Fibroblast of lung (primary cell): ENCODE measurements around the gene XRRA1.

Experiments used
- EZH2 ChIP-seq: IDR thresholded peaks from 2 replicates; pipeline ENCODE4 v1.5.1; 2012; ENCODE audit warnings: low read length, control low read depth, mild to moderate bottlenecking; ENCODE audit errors: missing control alignments
- TF ChIP-seq, protein P1 (sequence below), 2 donors: IDR thresholded peaks in 1 of 2; conservative IDR thresholded peaks in 1 of 2; 1 replicate in 1 of 2; 2 replicates in 1 of 2; pipeline ENCODE4 v1.5.1; 2011 to 2012; ENCODE audit warnings: low read length in 2 of 2, control low read depth in 1 of 2, inconsistent platforms in 1 of 2, low read depth in 1 of 2, mild to moderate bottlenecking in 1 of 2

- TF ChIP-seq, protein P1, sequence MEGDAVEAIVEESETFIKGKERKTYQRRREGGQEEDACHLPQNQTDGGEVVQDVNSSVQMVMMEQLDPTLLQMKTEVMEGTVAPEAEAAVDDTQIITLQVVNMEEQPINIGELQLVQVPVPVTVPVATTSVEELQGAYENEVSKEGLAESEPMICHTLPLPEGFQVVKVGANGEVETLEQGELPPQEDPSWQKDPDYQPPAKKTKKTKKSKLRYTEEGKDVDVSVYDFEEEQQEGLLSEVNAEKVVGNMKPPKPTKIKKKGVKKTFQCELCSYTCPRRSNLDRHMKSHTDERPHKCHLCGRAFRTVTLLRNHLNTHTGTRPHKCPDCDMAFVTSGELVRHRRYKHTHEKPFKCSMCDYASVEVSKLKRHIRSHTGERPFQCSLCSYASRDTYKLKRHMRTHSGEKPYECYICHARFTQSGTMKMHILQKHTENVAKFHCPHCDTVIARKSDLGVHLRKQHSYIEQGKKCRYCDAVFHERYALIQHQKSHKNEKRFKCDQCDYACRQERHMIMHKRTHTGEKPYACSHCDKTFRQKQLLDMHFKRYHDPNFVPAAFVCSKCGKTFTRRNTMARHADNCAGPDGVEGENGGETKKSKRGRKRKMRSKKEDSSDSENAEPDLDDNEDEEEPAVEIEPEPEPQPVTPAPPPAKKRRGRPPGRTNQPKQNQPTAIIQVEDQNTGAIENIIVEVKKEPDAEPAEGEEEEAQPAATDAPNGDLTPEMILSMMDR (conservative IDR thresholded peaks at IDR 0.05 in 1 of 2, IDR thresholded peaks at IDR 0.05 in 1 of 2; ENCODE audit: low read depth in 1 of 2, low read length in 2 of 2) = no peak
- TF ChIP-seq EZH2 = no peak
Measured at GRCh38 chr11:74839446-74839845, 109.4 kb downstream of the XRRA1 start.
